Endothelial cell of umbilical vein (primary cell): ENCODE data around the gene SNTA1.

Experiments
- EZH2 ChIP-seq: IDR thresholded peaks from 2 replicates; pipeline ENCODE4 v1.6.1; 2012; ENCODE audit warnings: borderline replicate concordance, low read depth, mild to moderate bottlenecking, moderate library complexity, low read length, inconsistent platforms; ENCODE audit not compliant: severe bottlenecking
- FOS ChIP-seq: IDR thresholded peaks from 2 replicates; pipeline ENCODE4 v1.6.1; 2011; ENCODE audit warnings: mild to moderate bottlenecking, low read length, moderate library complexity, borderline replicate concordance; ENCODE audit not compliant: insufficient read depth
- GATA2 ChIP-seq: IDR thresholded peaks from 2 replicates; pipeline ENCODE4 v1.7.0; 2011; ENCODE audit warnings: low read depth, mild to moderate bottlenecking, moderate library complexity, mixed read lengths, low read length; ENCODE audit not compliant: insufficient read length, insufficient read depth
- JUN ChIP-seq: IDR thresholded peaks from 2 replicates; pipeline ENCODE4 v1.6.1; 2011; ENCODE audit warnings: borderline replicate concordance, low read depth; ENCODE audit not compliant: insufficient read length, insufficient read depth
- MYC ChIP-seq: IDR thresholded peaks from one replicate; pipeline ENCODE4 v1.6.1; 2011; ENCODE audit warnings: mild to moderate bottlenecking, low read depth, low read length
- POLR2A ChIP-seq: IDR thresholded peaks from 2 replicates; pipeline ENCODE4 v1.6.1; 2012; ENCODE audit warnings: low read depth, mild to moderate bottlenecking, control low read depth, low read length
- POLR2AphosphoS5 ChIP-seq: IDR thresholded peaks from 2 replicates; pipeline ENCODE4 v1.6.1; 2012; ENCODE audit warnings: low read depth, mild to moderate bottlenecking, control low read depth, low read length, moderate library complexity; ENCODE audit not compliant: insufficient read depth
- TF ChIP-seq, protein P1 (sequence below), 2 donors: IDR thresholded peaks; 1 replicate in 1 of 2; 2 replicates in 1 of 2; pipeline ENCODE4 v1.5.1; 2011; ENCODE audit warnings: low read length in 2 of 2, mild to moderate bottlenecking in 2 of 2, moderate library complexity in 2 of 2, control low read depth in 1 of 2, inconsistent platforms in 1 of 2, low read depth in 1 of 2; ENCODE audit not compliant: insufficient read depth in 1 of 2; ENCODE audit errors: extremely low read depth in 1 of 2
- TF ChIP-seq, protein P2 (sequence below): IDR thresholded peaks from 2 replicates; pipeline ENCODE4 v1.6.1; 2011; ENCODE audit not compliant: insufficient read depth, insufficient read length

DNA sequence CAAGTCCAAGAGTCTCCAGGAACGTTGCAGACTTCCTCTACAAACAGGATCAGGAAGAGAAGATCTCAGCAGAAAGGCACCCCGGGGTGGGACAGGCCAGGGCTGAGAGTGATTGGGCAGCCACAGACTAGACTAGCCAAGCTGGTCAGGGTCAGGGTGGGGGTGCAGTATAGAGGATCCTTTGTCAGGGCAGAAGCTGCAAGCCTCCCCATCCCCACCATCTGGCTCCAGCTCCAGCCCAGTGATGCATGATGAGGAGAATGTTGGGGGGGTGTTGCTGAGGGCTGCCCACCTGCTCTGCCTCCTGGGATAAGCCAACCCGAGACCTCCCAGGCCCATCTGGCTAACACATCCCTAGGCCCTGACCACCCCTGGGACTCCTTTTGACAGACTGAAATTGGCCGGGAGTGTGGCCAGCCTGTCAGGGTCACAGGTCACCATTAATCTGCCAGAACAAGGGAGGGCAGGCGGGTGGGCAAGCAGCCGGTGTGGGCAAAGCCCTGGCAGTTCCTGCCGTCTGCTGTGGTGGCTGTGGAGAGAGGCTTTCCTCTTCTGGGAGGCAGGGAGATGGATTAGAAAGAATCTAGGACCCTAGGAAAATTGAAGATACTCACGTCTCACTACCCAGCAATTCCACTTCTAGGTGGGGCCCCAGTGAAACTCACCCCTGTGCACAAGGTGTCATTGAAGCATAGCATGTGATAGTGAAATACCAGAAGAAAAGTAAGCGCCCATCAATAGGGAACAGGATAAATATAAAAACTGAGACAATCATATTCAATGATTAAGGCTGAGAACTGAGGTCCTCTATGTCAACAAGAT lies 22.1 kb upstream of the SNTA1 start:
- TF ChIP-seq POLR2AphosphoS5: no peak
- TF ChIP-seq EZH2: no peak
- no peak for TF ChIP-seq GATA2
- TF ChIP-seq, protein P1, sequence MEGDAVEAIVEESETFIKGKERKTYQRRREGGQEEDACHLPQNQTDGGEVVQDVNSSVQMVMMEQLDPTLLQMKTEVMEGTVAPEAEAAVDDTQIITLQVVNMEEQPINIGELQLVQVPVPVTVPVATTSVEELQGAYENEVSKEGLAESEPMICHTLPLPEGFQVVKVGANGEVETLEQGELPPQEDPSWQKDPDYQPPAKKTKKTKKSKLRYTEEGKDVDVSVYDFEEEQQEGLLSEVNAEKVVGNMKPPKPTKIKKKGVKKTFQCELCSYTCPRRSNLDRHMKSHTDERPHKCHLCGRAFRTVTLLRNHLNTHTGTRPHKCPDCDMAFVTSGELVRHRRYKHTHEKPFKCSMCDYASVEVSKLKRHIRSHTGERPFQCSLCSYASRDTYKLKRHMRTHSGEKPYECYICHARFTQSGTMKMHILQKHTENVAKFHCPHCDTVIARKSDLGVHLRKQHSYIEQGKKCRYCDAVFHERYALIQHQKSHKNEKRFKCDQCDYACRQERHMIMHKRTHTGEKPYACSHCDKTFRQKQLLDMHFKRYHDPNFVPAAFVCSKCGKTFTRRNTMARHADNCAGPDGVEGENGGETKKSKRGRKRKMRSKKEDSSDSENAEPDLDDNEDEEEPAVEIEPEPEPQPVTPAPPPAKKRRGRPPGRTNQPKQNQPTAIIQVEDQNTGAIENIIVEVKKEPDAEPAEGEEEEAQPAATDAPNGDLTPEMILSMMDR (IDR thresholded peaks at IDR 0.05; ENCODE audit: extremely low read depth in 1 of 2, insufficient read depth in 1 of 2, low read depth in 1 of 2, low read length in 2 of 2): no peak
- no peak for TF ChIP-seq POLR2A
- no peak for TF ChIP-seq JUN
- TF ChIP-seq MYC: no peak
- TF ChIP-seq FOS: no peak
- TF ChIP-seq, protein P2, sequence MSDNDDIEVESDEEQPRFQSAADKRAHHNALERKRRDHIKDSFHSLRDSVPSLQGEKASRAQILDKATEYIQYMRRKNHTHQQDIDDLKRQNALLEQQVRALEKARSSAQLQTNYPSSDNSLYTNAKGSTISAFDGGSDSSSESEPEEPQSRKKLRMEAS: no peak
